ENCODE data around the gene ACADSB.

The ACADSB gene

DNA sequence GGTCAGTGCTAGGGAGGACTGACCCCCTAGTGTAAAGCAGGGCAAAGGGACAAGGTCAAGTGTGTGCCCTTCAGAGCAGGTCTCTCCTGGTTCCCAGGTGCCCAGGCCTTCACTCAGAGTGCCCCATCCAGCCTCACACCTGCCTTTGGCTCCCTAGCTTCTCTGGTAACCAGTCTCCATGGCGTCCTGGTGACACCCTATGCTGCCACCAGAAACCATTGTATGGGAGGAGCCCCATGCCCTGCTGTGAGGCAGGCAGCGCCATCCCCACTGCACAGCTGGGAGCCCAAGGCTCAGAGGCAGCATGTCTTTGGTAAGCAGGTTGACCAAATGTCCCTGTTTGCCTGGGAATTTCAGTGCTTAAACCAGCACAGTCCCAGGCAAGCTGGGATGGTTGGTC, 93.9 kb downstream of the ACADSB start:
- H3K36me3 ChIP-seq (ENCODE audit: insufficient read depth, low read length): no peaks in the 10 kb centered on the region
- H3K4me3 ChIP-seq (ENCODE audit: low read depth in 1 of 2, low read length in 2 of 2): no peak overlapping the region
- H3K9me3 ChIP-seq (ENCODE audit: insufficient read depth, low read length, severe bottlenecking): no peaks in the 10 kb centered on the region
- no peak for TF ChIP-seq EZH2 (IDR thresholded peaks at IDR 0.05; ENCODE audit: borderline replicate concordance, low read depth, low read length, severe bottlenecking)
- TF ChIP-seq, protein P1, sequence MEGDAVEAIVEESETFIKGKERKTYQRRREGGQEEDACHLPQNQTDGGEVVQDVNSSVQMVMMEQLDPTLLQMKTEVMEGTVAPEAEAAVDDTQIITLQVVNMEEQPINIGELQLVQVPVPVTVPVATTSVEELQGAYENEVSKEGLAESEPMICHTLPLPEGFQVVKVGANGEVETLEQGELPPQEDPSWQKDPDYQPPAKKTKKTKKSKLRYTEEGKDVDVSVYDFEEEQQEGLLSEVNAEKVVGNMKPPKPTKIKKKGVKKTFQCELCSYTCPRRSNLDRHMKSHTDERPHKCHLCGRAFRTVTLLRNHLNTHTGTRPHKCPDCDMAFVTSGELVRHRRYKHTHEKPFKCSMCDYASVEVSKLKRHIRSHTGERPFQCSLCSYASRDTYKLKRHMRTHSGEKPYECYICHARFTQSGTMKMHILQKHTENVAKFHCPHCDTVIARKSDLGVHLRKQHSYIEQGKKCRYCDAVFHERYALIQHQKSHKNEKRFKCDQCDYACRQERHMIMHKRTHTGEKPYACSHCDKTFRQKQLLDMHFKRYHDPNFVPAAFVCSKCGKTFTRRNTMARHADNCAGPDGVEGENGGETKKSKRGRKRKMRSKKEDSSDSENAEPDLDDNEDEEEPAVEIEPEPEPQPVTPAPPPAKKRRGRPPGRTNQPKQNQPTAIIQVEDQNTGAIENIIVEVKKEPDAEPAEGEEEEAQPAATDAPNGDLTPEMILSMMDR (IDR thresholded peaks at IDR 0.05; ENCODE audit: borderline replicate concordance, extremely low read depth, low read length, poor library complexity, severe bottlenecking): no peak
- H3K4me2 ChIP-seq (ENCODE audit: insufficient read depth, low read length): no peak overlapping the region
- no peak for DNase-seq
- no peaks in the 10 kb centered on the region for H4K20me1 ChIP-seq (ENCODE audit: insufficient read depth, low read length)
- H3K79me2 ChIP-seq (ENCODE audit: insufficient read depth, low read length): no peaks in the 10 kb centered on the region
- peaks cover 5% of the 10 kb centered on the region for H3K27me3 ChIP-seq (ENCODE audit: insufficient read depth, low read length, poor library complexity)
- ATAC-seq (ENCODE audit: insufficient read depth, low read depth): no peak
- H2AFZ ChIP-seq (ENCODE audit: low read depth, low read length): no peak overlapping the region
- H3K9ac ChIP-seq (ENCODE audit: low read depth, low read length): no peak overlapping the region
- no peaks in the 10 kb centered on the region for H3K4me1 ChIP-seq (ENCODE audit: insufficient read depth, low read length)
- H3K27ac ChIP-seq (ENCODE audit: low read length): no peak overlapping the region

DNA sequence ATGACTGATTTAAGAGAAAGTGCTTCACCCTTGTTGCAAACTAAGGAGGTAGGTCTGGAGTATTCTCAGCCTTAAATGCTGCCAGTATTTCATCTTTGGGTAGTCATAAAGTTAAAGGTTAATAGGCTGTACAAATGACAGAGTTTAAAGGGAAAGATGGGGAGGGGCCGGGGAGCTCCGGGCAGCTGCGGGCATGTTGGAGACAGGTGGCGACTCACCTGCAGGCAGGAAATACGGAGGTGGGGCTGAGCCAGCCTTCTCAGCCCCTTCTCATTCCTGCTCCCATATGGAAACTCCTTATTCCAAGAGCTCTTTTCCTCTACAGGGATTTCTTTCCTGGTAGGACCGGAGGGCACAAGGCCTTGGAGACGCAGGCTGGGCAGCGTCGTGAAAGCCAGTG, 95.1 kb downstream of the ACADSB start:
- Histone ChIP-seq H3K36me3 (ENCODE audit: insufficient read depth, low read length) (no peaks in the 10 kb centered on the region), H4K20me1 (ENCODE audit: insufficient read depth, low read length) (no peaks in the 10 kb centered on the region), H3K9ac (ENCODE audit: low read depth, low read length) (no peak overlapping the region), H3K4me1 (ENCODE audit: insufficient read depth, low read length) (no peaks in the 10 kb centered on the region), H3K4me2 (ENCODE audit: insufficient read depth, low read length) (no peak overlapping the region), H3K27me3 (ENCODE audit: insufficient read depth, low read length, poor library complexity) (no peaks in the 10 kb centered on the region), H3K9me3 (ENCODE audit: insufficient read depth, low read length, severe bottlenecking) (no peaks in the 10 kb centered on the region), H3K79me2 (ENCODE audit: insufficient read depth, low read length) (no peaks in the 10 kb centered on the region), H3K4me3 (ENCODE audit: low read depth in 1 of 2, low read length in 2 of 2) (no peak overlapping the region), H2AFZ (ENCODE audit: low read depth, low read length) (no peak overlapping the region), H3K27ac (ENCODE audit: low read length) (no peak overlapping the region)
- no peak for ATAC-seq (ENCODE audit: insufficient read depth, low read depth)
- no peak for DNase-seq
- TF ChIP-seq, protein P1 (IDR thresholded peaks at IDR 0.05; ENCODE audit: borderline replicate concordance, extremely low read depth, low read length, poor library complexity, severe bottlenecking): no peak
- no peak for TF ChIP-seq EZH2 (IDR thresholded peaks at IDR 0.05; ENCODE audit: borderline replicate concordance, low read depth, low read length, severe bottlenecking)

Data from DND-41 (cell line).